ENCODE data around the gene MINDY4. TPM values are rescaled to one million over a fixed set of nuclear protein-coding genes. Genes with fewer than 3 reads are reported as not detected.

Gene MINDY4
- total RNA-seq, 4 donors from 2014 or later, result 11.0 to 30.9 (median 18.9) TPM

- no peak for ATAC-seq (ENCODE audit: low FRiP score)
- no peak for TF ChIP-seq CTCF (IDR thresholded peaks at IDR 0.05)
Observed at GRCh38 chr7:30916767-30917166, 145.6 kb downstream of the MINDY4 start.

GRCh38 chr7:30917216-30917893 is 146.1 kb downstream of the MINDY4 start:
- no peak for DNase-seq (ENCODE audit: low spot score)
- no peak for ATAC-seq (ENCODE audit: low FRiP score)
- TF ChIP-seq CTCF (IDR thresholded peaks at IDR 0.05), result no peak

More at GRCh38 chr7:30916767-30917166, 145.6 kb downstream of the MINDY4 start:
- no peak for DNase-seq (ENCODE audit: low spot score)

GRCh38 chr7:30918676-30919075 is 147.5 kb downstream of the MINDY4 start:
- DNase-seq (ENCODE audit: low spot score) (no peak), ATAC-seq (ENCODE audit: low FRiP score) (no peak)
- no peak for TF ChIP-seq CTCF (IDR thresholded peaks at IDR 0.05)

- ATAC-seq (ENCODE audit: low FRiP score), result no peak
- DNase-seq (ENCODE audit: low spot score), result no peak
- no peak for TF ChIP-seq CTCF (IDR thresholded peaks at IDR 0.05)
Observed at GRCh38 chr7:30920021-30920583, 148.9 kb downstream of the MINDY4 start.

- ATAC-seq (ENCODE audit: low FRiP score) (no peak), DNase-seq (ENCODE audit: low spot score) (peak; percentile 19)
- TF ChIP-seq CTCF (IDR thresholded peaks at IDR 0.05), result no peak
Observed at GRCh38 chr7:30920584-30921539, 149.6 kb downstream of the MINDY4 start.

GRCh38 chr7:30921540-30922401 is 150.6 kb downstream of the MINDY4 start:
- DNase-seq (ENCODE audit: low spot score) (peak; percentile 20), ATAC-seq (ENCODE audit: low FRiP score) (no peak)
- no peak for TF ChIP-seq CTCF (IDR thresholded peaks at IDR 0.05)
